ENCODE data around the gene SLC10A6.

DNA sequence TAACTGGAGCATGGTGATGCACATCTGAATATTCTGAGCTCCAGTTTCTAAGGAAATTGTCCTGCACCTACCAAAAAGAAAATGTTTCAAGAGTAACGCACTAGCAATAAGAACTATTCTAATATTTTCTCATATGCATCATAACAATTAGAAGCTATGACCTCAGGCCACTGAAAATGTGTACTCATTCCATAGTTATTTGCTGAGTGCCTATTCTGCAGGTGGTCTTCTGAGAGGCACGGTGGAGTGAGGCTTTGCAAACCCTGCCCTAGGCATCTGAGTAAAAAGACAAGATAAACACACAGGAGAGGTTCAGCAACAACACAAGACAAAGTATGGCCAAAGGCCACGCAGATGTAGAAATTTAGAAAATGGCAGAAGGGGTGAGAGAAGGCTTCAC is 23.7 kb downstream of the SLC10A6 start:
- TF ChIP-seq, protein P1, sequence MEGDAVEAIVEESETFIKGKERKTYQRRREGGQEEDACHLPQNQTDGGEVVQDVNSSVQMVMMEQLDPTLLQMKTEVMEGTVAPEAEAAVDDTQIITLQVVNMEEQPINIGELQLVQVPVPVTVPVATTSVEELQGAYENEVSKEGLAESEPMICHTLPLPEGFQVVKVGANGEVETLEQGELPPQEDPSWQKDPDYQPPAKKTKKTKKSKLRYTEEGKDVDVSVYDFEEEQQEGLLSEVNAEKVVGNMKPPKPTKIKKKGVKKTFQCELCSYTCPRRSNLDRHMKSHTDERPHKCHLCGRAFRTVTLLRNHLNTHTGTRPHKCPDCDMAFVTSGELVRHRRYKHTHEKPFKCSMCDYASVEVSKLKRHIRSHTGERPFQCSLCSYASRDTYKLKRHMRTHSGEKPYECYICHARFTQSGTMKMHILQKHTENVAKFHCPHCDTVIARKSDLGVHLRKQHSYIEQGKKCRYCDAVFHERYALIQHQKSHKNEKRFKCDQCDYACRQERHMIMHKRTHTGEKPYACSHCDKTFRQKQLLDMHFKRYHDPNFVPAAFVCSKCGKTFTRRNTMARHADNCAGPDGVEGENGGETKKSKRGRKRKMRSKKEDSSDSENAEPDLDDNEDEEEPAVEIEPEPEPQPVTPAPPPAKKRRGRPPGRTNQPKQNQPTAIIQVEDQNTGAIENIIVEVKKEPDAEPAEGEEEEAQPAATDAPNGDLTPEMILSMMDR (IDR thresholded peaks at IDR 0.05; ENCODE audit: low read length): no peak
- TF ChIP-seq EZH2 (optimal IDR thresholded peaks at IDR 0.05; ENCODE audit: low read depth, low read length) (no peak), EZH2phosphoT487 (IDR thresholded peaks at IDR 0.05; ENCODE audit: low read length) (no peak)
